ENCODE results near the gene NOC3L.

NOC3L gene

GRCh38 chr10:94315975-94316464, 46.7 kb downstream of the NOC3L start:
- H3K27me3 ChIP-seq (ENCODE audit: insufficient read depth, poor library complexity, severe bottlenecking) = no peaks in the 10 kb centered on the region
- TF ChIP-seq REST (IDR thresholded peaks at IDR 0.05; ENCODE audit: insufficient replicate concordance, low read depth) = no peak
- no peak for DNase-seq (ENCODE audit: low read depth in 1 of 2, low spot score in 1 of 2)
- no peak overlapping the region for H3K27ac ChIP-seq (replicated peaks)
- no peak overlapping the region for H3K4me3 ChIP-seq (replicated peaks; ENCODE audit: insufficient read depth, low read length)

DNA sequence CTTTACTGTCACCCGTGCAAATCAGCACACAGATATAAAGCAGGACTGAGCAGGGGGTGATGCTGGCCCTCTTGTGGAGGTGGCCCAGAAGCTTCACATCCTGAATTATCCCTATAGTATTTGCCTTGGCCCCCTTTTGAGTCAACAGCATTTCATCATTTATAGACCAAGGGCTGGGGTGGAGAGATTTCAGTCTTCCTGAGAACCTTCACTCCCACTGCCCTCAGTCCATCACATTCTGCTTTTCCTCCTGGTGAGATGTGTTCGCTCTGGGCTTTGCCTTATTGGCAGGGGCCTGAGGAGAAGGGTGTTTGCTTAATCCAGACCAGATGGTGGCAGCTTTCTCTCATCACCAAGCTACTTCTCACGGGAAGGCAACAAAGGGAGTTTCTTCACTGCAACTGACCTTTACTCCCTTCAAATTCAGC, 47.7 kb downstream of the NOC3L start:
- H3K27ac ChIP-seq (replicated peaks) = no peak overlapping the region
- no peak for DNase-seq (ENCODE audit: low read depth in 1 of 2, low spot score in 1 of 2)
- TF ChIP-seq REST (IDR thresholded peaks at IDR 0.05; ENCODE audit: insufficient replicate concordance, low read depth) = no peak
- no peaks in the 10 kb centered on the region for H3K27me3 ChIP-seq (ENCODE audit: insufficient read depth, poor library complexity, severe bottlenecking)
- no peak overlapping the region for H3K4me3 ChIP-seq (replicated peaks; ENCODE audit: insufficient read depth, low read length)

- DNase-seq (ENCODE audit: low read depth in 1 of 2, low spot score in 1 of 2) = no peak
- no peak overlapping the region for H3K27ac ChIP-seq (replicated peaks)
- no peak for TF ChIP-seq GABPA (IDR thresholded peaks at IDR 0.05; ENCODE audit: low read depth)
- TF ChIP-seq, protein P1, sequence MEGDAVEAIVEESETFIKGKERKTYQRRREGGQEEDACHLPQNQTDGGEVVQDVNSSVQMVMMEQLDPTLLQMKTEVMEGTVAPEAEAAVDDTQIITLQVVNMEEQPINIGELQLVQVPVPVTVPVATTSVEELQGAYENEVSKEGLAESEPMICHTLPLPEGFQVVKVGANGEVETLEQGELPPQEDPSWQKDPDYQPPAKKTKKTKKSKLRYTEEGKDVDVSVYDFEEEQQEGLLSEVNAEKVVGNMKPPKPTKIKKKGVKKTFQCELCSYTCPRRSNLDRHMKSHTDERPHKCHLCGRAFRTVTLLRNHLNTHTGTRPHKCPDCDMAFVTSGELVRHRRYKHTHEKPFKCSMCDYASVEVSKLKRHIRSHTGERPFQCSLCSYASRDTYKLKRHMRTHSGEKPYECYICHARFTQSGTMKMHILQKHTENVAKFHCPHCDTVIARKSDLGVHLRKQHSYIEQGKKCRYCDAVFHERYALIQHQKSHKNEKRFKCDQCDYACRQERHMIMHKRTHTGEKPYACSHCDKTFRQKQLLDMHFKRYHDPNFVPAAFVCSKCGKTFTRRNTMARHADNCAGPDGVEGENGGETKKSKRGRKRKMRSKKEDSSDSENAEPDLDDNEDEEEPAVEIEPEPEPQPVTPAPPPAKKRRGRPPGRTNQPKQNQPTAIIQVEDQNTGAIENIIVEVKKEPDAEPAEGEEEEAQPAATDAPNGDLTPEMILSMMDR (IDR thresholded peaks at IDR 0.05; ENCODE audit: insufficient read depth, low read length) = no peak
- TF ChIP-seq SPI1 (IDR thresholded peaks at IDR 0.05; ENCODE audit: borderline replicate concordance, low read depth) = no peak
- no peak for TF ChIP-seq REST (IDR thresholded peaks at IDR 0.05; ENCODE audit: insufficient replicate concordance, low read depth)
- no peak for TF ChIP-seq POLR2AphosphoS5 (IDR thresholded peaks at IDR 0.05; ENCODE audit: low read depth)
- H3K4me3 ChIP-seq (replicated peaks; ENCODE audit: insufficient read depth, low read length) = no peak overlapping the region
- H3K27me3 ChIP-seq (ENCODE audit: insufficient read depth, poor library complexity, severe bottlenecking) = peaks cover 12% of the 10 kb centered on the region
Observed at GRCh38 chr10:94310369-94310768, 52.4 kb downstream of the NOC3L start.

DNA sequence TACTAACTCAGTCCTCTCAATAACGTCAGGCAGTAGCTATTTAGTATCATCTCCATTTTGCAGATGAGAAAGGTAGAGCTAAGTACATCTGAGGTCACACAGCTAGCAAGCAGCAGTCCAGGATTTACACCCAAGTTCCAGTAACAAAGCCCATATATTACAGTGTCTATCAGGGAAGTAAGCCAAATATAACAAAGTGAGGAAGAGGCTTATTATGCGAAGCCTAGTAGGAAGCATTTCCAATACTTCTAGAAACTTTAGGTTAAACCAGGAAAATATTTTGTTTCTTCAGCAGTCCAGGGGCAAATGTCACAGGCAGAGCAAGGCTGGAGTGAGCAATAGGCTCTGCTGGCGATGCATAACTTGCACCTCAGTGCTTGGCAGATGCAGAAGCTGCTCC, 53.9 kb downstream of the NOC3L start:
- H3K27ac ChIP-seq (replicated peaks) = no peak overlapping the region
- H3K4me3 ChIP-seq (replicated peaks; ENCODE audit: insufficient read depth, low read length) = no peak overlapping the region
- DNase-seq (ENCODE audit: low read depth in 1 of 2, low spot score in 1 of 2) = no peak
- TF ChIP-seq GABPA (IDR thresholded peaks at IDR 0.05; ENCODE audit: low read depth) = no peak
- no peak for TF ChIP-seq REST (IDR thresholded peaks at IDR 0.05; ENCODE audit: insufficient replicate concordance, low read depth)
- TF ChIP-seq POLR2AphosphoS5 (IDR thresholded peaks at IDR 0.05; ENCODE audit: low read depth) = no peak
- no peak for TF ChIP-seq SPI1 (IDR thresholded peaks at IDR 0.05; ENCODE audit: borderline replicate concordance, low read depth)
- TF ChIP-seq, protein P1 (IDR thresholded peaks at IDR 0.05; ENCODE audit: insufficient read depth, low read length) = no peak
- H3K27me3 ChIP-seq (ENCODE audit: insufficient read depth, poor library complexity, severe bottlenecking) = peaks cover 17% of the 10 kb centered on the region
